ENCODE results near the gene SAMD4A.

The SAMD4A gene

GRCh38 chr14:54834727-54835126 is 267.8 kb downstream of the SAMD4A start:
- DNase-seq (ENCODE audit: low spot score), result no peak

- no peak for DNase-seq (ENCODE audit: low spot score)
These were observed 269.3 kb downstream of the SAMD4A start for GRCh38 chr14:54836231-54836630.

DNA sequence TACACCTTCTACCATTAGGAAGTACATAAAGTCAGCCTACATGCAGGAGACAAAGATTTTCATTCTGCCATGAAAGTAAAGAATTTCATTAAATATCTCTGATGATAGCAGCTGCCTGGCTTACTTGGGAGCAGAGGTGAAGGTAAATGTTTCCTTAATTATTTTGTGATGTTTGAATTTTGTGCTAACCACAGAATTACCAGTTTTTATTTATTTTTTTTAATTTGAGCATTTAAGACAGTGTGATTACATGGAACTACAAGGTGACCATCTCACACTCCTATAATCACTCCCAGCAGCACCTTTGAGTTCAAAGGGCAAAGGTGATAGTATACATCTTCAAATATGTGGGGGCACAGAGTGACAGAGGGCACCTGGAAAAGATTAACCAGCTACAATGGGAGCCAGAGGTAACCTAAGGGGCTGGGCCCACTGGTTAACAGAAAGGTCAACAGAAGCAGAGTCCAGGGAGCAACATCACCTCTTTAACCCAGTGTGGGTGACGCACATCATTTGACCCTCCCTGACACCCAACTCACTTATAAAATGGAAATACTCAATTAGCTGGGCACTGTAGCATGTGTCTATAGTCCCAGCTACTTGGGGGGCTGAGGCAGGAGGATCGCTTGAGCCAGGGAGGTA is 270.7 kb downstream of the SAMD4A start:
- DNase-seq (ENCODE audit: low spot score), result no peak

DNA sequence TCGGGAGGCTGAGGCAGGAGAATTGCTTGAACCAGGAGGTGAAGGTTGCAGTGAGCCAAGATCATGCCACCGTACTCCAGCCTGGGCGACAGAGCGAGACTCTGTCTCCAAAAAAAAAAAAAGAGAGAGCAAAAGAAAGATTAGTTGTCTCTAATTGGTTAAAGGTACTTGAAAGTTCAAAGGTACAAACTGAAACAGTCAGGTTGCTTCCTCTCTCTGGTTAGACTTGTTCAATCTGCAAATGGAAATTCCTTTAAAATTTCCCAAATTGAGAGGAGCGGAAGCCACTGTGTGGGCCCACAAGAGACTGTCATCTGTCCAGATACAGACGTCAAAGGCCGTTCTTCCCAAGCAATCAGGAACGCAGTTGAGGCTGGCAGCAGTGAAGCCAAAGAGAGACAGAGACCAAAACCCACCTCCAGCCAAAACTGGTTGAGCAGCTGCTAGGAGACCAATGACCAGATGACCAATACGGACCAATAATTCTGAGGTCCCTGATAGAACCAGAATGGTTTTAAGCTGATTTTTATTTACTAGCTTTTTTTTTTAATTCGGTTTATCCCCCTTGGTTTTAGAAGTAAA is 272.1 kb downstream of the SAMD4A start:
- DNase-seq (ENCODE audit: low spot score), result no peak

DNA sequence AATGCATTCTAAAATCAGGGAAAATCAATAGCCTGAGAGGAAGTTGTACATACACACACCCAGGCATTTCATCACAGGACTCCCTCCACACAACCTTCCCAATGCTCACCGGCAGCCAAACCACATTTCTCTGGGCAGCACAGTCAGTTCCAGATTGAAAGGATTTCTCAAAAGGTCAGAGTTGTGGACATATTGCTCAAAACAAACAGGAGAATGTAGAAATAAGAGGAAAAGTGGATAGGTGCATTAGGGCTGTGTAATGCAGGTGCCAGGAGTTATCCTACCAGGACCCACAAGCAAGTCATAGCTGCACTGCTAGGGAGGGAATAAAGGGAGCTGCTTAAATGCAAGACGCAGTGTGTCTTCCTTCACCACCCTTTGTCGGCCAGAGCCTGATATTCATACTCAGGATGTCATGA is 272.8 kb downstream of the SAMD4A start:
- no peak for DNase-seq (ENCODE audit: low spot score)

GRCh38 chr14:54840336-54840735 is 273.4 kb downstream of the SAMD4A start:
- DNase-seq (ENCODE audit: low spot score), result no peak

GRCh38 chr14:54840798-54841197 is 273.9 kb downstream of the SAMD4A start:
- DNase-seq (ENCODE audit: low spot score), result no peak

Data from activated CD4-positive, alpha-beta T cell treated with anti-CD3 and anti-CD28 coated beads, Interleukin-2, Interleukin-4, amounts not matched to agents 100 ng/mL and 50 ng/mL, durations not matched to agents 16 hours and 8 hours (primary cell).